HG02973 (cell line): Measurements from ENCODE around the gene TUBA1A.
"Not testable (repeated sequence)": the region's sequence is repeated elsewhere in the genome, so short reads cannot be mapped to it uniquely, and the experiment has no call there.

Source experiments
- ATAC-seq: cut with Tn5 transposase; IDR thresholded peaks from one replicate; pipeline ENCODE4 v1.9.1; 2021; ENCODE audit warnings: moderate library complexity; ENCODE audit not compliant: unreplicated experiment

Gene TUBA1A

GRCh38 chr12:49188916-49189367 lies at the start of gene TUBA1A:
TSS of gene TUBA1A (minus strand) at chr12:49189080. CDS start at chr12:49188979, 101 bp downstream.
- ATAC-seq, result peak; percentile 91

- ATAC-seq, result no peak
Observed at GRCh38 chr12:49236423-49236822, 47.5 kb upstream of the TUBA1A start.

DNA sequence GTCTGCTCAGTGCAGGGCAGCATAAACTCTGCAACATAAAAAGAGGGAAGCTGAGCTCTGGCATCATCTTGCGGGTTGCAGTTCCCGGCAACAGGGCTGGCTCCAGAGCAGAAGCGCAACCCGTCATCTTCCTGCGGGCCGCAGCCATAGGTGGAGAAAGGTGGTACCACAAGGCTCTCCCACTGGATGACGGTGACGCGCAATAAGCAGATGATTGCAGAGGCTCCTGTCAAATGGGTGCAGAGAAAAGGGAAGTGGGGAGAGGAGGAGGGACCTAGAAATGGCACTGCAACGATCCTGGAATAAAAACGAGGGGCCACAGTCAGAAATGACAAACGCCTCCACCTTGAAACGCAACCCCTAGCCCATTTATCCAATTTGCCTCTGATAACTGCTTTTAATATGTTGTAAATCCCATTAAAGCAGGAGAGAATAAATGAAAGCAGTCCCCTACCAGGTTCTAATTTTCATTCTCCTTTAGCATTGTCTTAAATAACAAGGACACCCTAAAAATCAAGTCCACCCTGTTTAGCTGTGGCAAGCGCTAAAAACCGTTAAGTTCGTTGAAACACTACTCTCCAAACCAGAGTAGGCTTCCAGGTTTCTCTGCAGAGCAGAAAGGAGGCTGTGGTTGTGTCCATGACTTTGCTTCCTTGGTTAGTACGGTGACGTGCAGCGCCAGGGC lies 45.1 kb upstream of the TUBA1A start:
- no peak for ATAC-seq

GRCh38 chr12:49232940-49233841 lies 44.3 kb upstream of the TUBA1A start:
- ATAC-seq, result no peak

DNA sequence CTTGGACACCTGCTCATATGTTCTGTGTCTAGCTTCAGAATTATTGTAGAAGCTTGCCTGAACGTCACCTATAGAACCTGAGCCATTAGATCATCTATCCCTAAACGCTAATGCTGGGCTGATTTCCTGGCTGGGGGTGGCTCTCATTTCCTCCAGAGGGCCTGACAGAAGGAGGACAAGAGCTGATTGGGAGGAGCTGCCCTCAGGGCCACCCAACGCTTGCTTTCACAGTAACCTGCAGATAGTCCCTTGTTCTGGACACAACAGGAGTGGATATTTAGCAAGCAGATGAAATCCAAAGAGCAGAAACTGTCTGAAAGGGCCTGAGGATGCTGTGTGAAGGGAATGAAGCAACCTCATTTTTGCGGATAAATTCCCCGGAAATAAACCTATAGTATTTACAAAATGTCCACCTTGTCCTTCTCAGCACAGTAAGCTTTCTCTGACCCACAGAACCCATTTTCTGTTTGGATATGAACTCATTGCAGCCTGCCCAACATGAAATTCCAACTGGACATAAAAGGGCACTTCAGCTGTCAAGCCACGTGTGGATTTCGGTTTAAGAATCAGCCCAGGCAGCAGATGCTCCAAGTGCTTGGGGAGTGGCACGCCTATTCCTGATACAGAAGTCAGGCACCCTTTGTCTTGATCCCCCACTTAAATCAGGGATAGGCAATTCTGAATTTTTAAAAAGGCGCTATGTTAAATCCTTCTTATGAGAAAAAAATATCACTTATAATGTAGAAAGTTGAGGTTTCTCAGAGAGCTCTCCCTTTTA lies 43.2 kb upstream of the TUBA1A start:
- no peak for ATAC-seq

DNA sequence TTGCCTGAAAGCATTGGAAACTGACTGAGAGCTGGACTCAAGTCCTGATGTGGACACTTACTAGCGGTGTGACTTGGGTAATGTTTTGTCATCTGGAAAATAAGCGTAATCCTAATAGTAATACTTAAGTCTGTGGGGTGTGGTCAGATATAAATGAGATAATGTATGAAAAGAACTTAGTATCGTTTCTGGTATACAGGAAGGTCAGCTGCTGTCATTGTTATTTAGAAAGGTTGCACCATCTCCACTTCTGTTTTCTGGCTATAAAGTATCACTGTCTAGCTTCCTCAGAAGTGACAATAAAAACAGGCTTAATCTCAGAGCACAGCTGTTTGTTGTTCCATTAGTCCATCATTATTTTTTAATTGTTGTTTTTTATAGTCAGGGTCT lies 41.9 kb upstream of the TUBA1A start:
- ATAC-seq, result no peak

DNA sequence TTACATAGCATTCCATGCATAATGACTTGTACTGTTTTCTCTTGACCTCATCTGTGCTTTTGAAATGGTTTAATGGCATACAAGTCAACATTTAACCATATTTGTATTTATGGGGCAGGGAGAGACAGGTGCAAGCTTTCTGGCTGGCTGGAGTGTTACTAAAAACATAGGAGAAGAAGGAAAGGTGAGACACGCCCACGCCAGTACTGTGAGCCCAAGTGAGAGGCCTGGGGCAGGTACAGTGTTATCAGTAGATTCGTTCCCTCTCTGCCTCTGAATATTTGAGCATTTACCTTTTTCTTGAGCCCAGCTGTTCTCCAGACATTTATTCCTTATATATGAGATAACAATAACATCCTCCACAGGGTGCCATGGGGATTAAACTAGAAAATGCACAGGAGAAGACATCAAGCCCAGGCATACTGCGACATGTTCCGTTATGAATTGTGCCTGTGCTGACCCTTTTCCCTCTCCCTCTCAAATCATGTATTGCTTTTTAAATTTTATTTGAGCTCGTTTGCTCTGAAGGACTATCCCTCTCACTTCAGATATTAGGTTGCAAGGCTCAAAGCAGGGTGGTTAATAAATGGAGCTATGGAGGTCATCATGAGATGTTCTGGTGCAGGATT lies 41.4 kb upstream of the TUBA1A start:
- no peak for ATAC-seq

DNA sequence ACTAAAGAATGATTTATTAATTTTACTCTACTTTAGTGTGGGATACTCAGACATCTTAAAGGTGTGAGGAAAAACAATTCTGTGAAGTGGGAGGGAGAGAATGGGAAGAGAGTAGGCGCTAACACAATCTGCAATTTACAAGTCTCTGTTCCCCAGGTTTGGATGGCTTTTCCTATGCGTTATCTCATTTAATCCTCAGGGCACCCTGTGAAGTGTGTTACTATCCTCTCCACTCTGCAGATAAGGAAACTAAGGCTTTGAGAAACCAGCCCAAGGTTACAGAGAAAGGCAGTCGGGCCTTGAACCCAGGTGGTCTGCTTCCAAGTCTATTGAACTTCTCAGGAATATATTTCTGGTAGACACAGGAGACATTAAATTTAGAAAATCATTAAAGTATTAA lies 39.8 kb upstream of the TUBA1A start:
- no peak for ATAC-seq

GRCh38 chr12:49227713-49228112 lies 38.8 kb upstream of the TUBA1A start:
- no peak for ATAC-seq

DNA sequence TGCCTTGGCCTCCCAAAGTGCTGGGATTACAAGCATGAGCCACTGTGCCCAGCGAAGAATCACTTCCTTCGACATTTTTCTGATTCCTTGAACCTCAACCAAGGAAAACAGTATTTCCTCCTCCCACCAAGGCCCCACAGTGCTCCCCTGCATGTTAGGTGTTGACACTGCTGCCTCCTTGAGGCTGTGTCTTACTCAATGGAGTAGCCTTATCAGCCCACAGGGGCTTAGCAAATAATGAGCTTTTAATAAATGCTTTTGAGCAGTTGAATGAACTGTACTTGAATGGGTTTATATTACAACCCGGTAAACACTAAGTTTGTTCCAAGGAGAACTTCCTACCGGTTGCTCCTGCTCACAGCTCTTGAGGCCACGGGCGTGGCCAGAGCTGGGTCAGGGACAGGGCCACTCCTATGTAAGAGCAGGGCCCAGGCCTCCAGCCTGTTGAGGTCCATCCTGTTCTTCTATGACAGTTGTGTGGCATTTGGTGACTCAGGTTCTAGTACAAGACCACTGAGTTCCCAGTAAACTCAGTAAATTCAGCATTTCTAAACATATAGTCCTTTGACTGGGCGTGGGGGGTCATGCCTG lies 36.8 kb upstream of the TUBA1A start:
- no peak for ATAC-seq

- no peak for ATAC-seq
Observed at GRCh38 chr12:49223590-49224369, 34.9 kb upstream of the TUBA1A start.

GRCh38 chr12:49223122-49223521 lies 34.2 kb upstream of the TUBA1A start:
- ATAC-seq, result no peak

DNA sequence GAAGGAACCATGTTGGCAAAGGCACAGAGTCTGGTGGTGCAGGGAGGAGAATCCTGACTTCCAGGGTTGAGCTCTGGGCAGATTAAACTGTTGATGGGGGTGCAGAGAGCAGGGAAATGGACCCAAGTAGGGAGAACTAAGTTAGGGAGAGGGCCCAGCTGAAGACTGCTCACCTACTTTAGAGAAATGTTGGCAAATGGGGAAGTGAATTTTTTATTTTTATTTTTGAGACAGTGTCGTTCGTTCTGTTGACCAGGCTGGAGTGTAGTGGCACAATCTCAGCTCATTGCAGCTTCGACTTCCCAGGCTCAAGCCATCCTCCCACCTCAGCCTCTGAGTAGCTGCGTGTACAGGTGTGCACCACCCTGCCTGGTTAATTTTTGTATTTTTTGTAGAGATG lies 32.1 kb upstream of the TUBA1A start:
- no peak for ATAC-seq

GRCh38 chr12:49219417-49220026 lies 30.6 kb upstream of the TUBA1A start:
- ATAC-seq, result no peak

- no peak for ATAC-seq
Observed at GRCh38 chr12:49212572-49212971, 23.7 kb upstream of the TUBA1A start.

DNA sequence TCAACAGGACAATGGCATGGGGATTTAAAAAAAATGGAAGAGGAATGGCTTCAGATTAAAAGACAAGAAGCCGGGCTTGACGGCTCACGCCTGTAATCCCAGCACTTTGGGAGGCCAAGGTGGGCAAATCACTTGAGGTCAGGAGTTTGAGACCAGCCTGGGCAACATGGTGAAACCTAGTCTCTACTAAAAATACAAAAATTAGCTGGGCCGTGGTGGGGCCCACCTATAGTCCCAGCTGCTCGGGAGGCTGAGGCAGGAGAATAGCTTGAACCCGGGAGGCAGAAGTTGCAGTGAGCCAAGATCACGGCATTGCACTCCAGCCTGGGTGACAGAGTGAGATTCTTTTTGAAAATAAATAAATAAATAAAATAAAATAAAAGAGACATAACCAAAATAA lies 21.8 kb upstream of the TUBA1A start:
- ATAC-seq, result not testable (repeated sequence)

DNA sequence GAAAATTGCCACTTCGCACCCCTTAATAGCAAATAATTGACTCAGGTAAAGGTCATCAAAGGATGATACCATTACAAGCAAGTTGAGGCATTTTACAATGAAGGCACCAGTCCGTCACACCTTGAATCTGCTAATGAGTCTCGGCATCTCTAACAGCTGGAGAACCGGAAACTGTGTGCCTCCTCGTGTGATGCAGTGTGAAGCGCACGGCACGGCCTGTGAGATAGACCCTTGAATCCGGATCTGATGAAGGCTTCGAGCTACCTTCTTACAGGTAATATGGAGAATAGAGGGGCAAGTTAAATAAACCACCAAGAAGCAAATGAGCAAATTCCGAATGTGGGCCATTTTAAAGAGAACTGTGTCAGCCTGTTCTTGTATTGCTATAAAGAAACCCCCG lies 19.8 kb upstream of the TUBA1A start:
- ATAC-seq, result no peak

GRCh38 chr12:49208146-49208545 lies 19.3 kb upstream of the TUBA1A start:
- no peak for ATAC-seq

- no peak for ATAC-seq
Observed at GRCh38 chr12:49206389-49206788, 17.5 kb upstream of the TUBA1A start.
